ENCODE data around the gene SLC2A4RG.
A peak's percentile ranks its signal among the peaks of the same experiment; 100 is the strongest.
"Not testable (repeated sequence)": the region's sequence is repeated elsewhere in the genome, so short reads cannot be mapped to it uniquely, and the experiment has no call there.

The SLC2A4RG gene

GRCh38 chr20:63775096-63775978, 35.8 kb downstream of the SLC2A4RG start:
- peak in 1 of 2 donors; percentile 19 for DNase-seq (ENCODE audit: low read depth in 2 of 2)

GRCh38 chr20:63776875-63777274, 37.3 kb downstream of the SLC2A4RG start:
- DNase-seq (ENCODE audit: low read depth in 2 of 2): not testable (repeated sequence)

GRCh38 chr20:63777614-63778013, 38.0 kb downstream of the SLC2A4RG start:
- no peak for DNase-seq (ENCODE audit: low read depth in 2 of 2)

- DNase-seq (ENCODE audit: low read depth in 2 of 2): no peak
Measured at GRCh38 chr20:63778034-63778752, 38.6 kb downstream of the SLC2A4RG start.

GRCh38 chr20:63778857-63779256, 39.3 kb downstream of the SLC2A4RG start:
- no peak for DNase-seq (ENCODE audit: low read depth in 2 of 2)

GRCh38 chr20:63781181-63781580, 41.6 kb downstream of the SLC2A4RG start:
- no peak for DNase-seq (ENCODE audit: low read depth in 2 of 2)

- DNase-seq (ENCODE audit: low read depth in 2 of 2): peak in 1 of 2 donors; percentile 32
Measured at GRCh38 chr20:63782051-63782471, 42.5 kb downstream of the SLC2A4RG start.

GRCh38 chr20:63782521-63782971, 43.0 kb downstream of the SLC2A4RG start:
- no peak for DNase-seq (ENCODE audit: low read depth in 2 of 2)

- DNase-seq (ENCODE audit: low read depth in 2 of 2): no peak
Measured at GRCh38 chr20:63783970-63784369, 44.4 kb downstream of the SLC2A4RG start.

GRCh38 chr20:63785691-63786131, 46.1 kb downstream of the SLC2A4RG start:
- DNase-seq (ENCODE audit: low read depth in 2 of 2): no peak

- DNase-seq (ENCODE audit: low read depth in 2 of 2): no peak
Measured at GRCh38 chr20:63787302-63787701, 47.7 kb downstream of the SLC2A4RG start.

GRCh38 chr20:63787749-63788148, 48.2 kb downstream of the SLC2A4RG start:
- DNase-seq (ENCODE audit: low read depth in 2 of 2): no peak

- DNase-seq (ENCODE audit: low read depth in 2 of 2): no peak
Measured at GRCh38 chr20:63789836-63790571, 50.4 kb downstream of the SLC2A4RG start.

GRCh38 chr20:63790572-63791168, 51.1 kb downstream of the SLC2A4RG start:
- DNase-seq (ENCODE audit: low read depth in 2 of 2): no peak

GRCh38 chr20:63791497-63792156, 52.1 kb downstream of the SLC2A4RG start:
- no peak for DNase-seq (ENCODE audit: low read depth in 2 of 2)

GRCh38 chr20:63792866-63793265, 53.3 kb downstream of the SLC2A4RG start:
- DNase-seq (ENCODE audit: low read depth in 2 of 2): no peak
